ENCODE data around the gene SLC5A6. TPM values are rescaled to one million over a fixed set of nuclear protein-coding genes. Genes with fewer than 3 reads are reported as not detected.

The SLC5A6 gene
- total RNA-seq, 4 donors from 2014 or later: 17.2 to 97.8 (median 39.4) TPM

DNA sequence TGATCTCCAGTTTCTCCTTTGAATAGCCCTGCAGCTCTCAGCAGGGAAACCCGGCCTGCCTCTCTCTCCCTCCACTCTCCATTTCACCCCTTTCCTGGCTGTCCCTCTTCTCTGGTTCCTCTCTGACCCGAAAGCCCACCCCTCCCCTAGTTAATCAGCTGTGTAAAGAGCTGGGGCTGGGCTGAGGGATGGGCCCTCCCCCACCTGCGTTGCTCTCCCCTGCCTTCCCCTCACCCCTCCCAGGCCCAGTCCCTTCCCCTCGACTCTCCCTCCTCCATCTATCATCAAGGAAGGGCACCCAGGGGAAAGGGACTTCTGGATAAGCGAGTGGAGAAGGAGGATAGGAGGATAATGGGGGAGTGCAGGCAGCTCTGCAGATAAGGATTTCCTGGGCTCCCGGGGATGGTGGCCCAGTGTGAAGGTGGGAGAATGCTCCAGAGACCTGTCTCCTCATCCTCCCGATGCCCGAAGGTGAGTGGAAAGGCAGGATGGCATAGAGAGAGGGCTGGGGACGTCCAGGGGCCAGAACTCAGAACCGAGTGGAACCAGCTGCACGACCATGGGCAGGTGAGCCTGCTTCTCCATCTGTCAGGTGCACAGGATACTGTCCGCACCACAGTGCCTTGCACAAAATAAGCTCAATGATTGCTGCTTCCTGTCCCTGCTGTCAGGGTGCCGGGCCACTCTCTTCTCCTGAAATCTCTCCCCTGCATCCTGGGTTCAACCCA is 38.7 kb upstream of the SLC5A6 start:
- TF ChIP-seq, protein P1, sequence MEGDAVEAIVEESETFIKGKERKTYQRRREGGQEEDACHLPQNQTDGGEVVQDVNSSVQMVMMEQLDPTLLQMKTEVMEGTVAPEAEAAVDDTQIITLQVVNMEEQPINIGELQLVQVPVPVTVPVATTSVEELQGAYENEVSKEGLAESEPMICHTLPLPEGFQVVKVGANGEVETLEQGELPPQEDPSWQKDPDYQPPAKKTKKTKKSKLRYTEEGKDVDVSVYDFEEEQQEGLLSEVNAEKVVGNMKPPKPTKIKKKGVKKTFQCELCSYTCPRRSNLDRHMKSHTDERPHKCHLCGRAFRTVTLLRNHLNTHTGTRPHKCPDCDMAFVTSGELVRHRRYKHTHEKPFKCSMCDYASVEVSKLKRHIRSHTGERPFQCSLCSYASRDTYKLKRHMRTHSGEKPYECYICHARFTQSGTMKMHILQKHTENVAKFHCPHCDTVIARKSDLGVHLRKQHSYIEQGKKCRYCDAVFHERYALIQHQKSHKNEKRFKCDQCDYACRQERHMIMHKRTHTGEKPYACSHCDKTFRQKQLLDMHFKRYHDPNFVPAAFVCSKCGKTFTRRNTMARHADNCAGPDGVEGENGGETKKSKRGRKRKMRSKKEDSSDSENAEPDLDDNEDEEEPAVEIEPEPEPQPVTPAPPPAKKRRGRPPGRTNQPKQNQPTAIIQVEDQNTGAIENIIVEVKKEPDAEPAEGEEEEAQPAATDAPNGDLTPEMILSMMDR (IDR thresholded peaks at IDR 0.05; ENCODE audit: low read depth): no peak

DNA sequence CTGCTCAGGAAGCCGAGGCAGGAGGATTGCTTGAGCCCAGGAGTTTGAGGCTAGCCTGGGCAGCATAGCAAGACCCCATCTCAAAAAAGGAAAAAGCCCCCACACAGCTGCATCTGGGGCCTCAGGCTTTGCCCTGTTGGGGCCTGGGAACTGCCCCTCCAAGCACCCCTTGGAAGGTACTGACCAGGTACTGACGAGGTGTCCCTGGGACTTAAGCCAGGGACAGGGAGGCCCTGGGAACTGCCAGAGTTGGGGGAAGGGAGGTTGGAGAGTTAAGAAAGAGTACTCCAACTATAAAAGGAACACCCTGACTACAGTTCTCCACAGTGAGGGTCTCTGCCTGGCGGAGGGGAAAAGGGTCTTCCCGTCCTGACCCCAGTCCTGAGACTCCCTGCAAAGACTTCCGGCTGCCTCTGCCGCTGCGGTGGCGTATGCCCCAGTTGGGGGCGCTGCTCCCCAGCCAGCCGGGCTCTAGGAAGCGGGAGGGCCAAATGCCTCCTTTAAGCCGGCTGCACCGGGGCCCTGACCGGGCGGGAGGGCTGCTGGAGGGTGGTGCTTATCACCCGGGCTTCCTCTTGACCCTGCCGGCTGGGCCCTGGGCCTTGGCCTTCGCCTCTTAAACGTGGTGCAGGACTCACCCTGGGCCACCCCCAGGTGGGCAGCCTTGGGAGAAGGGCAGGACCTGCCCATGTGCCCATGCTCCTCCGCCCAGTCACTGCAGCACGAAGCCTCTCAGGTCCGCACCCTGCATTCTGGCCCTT is 38.0 kb upstream of the SLC5A6 start:
- TF ChIP-seq, protein P1 (IDR thresholded peaks at IDR 0.05; ENCODE audit: low read depth): no peak

DNA sequence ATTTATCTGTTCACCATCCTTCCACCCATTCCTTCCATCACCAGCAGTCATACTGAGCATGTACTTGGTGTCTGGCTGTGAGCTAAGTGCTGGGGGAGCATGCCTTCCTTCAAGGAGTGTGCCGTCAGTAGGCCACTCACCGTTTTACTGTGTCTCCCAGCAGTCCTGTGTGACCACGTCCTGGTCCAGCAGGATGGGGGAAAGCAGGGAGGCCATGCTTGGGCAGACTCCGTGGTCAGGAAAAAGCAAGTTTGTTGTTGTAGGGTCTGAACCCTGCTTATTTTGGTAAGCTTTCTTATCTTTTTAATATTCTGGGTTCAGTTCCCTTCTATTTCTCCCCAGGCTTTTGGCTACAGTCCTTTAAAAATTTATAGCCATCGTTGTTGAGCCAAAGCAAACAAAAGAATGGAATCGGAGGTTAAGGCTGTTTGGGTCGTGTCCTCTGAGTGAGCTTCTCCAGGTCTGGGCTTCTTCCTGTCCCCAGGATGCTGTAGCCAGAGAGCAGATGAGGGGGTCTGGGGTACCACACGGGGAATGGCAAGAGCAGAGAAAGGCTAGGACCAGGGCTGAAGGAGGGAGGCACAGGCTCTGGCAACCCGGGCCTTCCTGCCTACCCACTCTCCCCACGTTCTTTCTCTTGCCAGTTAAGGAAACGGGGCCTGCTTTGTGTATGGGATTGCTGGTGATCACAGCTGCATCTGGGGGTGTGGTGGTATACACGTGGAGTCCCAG is 37.3 kb upstream of the SLC5A6 start:
- TF ChIP-seq, protein P1 (IDR thresholded peaks at IDR 0.05; ENCODE audit: low read depth): no peak

DNA sequence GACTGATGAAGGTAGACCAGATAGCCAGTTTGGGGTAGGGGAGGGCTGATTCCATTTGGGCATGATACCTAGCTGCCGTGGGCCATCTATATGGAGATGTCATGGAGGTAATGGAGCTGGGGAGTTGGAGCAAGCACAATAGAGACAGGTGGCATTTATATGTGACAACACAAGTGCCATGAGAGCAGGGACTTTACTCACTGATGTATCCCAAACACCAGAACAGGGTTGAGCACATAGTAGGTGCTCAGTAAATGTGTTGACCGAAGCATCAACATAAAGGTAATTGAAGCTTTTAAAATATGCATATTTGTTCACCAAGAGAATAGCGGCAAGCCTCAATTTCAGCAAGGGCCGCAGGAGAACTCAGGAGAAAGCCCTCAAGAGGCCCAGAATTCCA is 35.8 kb upstream of the SLC5A6 start:
- TF ChIP-seq, protein P1 (IDR thresholded peaks at IDR 0.05; ENCODE audit: low read depth): no peak

DNA sequence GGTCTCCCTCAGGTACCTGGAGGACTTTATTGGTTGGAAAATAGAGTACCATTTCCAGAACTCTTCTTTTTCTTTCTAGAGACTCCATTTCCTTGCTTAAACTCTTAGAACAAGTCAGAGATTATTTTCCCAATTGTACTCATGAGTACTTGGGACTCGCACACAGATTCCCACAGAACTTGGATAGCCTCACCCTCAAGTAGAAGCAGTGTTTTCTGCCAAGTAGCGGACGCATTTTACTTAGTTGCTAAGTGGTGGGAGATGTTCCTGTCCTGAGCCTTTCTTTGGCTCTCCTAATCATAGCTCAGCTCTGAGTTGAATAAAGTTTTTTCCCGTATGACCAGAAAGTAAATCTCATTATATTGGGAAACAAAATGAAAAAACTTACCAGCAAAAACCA is 33.6 kb upstream of the SLC5A6 start:
- TF ChIP-seq, protein P1 (IDR thresholded peaks at IDR 0.05; ENCODE audit: low read depth): no peak

DNA sequence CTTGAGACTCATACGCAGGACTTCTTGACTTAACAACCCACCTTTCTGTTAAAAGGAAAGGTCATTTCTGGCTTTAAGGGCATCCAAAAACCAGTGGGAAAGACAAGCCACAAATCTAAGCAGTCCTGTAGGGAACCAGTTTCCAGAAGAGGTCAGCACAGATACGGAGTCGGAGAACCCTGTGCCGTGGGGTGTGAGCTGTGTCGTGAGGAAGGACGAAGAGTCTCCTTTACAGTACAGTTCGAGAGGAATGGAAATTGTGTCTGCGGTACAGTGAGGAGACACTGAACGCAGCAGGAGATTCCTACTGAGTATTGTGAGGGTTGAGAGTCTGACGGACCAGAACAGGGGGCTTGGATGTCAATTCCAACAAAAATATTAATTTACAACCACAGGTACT is 33.0 kb upstream of the SLC5A6 start:
- TF ChIP-seq, protein P1 (IDR thresholded peaks at IDR 0.05; ENCODE audit: low read depth): no peak

Data from subcutaneous adipose tissue (tissue), 4 donors.